ENCODE results near the gene ELOA. TPM values are rescaled to one million over a fixed set of nuclear protein-coding genes. Genes with fewer than 3 reads are reported as not detected.
"Not testable (repeated sequence)": the region's sequence is repeated elsewhere in the genome, so short reads cannot be mapped to it uniquely, and the experiment has no call there.

Gene ELOA
- total RNA-seq, 1 experiment from 2014 or later, result 65.9 TPM

GRCh38 chr1:23751815-23752200, 8.5 kb downstream of the ELOA start:
- no peak overlapping the region for H3K4me3 ChIP-seq
- H3K36me3 ChIP-seq, result peaks cover 68% of the 10 kb centered on the region
- no peak for DNase-seq
- no peaks in the 10 kb centered on the region; the same call in 1 of the 2 replicates for H3K4me1 ChIP-seq
- H3K27me3 ChIP-seq, result no peaks in the 10 kb centered on the region
- no peaks in the 10 kb centered on the region for H3K9me3 ChIP-seq (replicated peaks)
- no peak overlapping the region for H3K27ac ChIP-seq

DNA sequence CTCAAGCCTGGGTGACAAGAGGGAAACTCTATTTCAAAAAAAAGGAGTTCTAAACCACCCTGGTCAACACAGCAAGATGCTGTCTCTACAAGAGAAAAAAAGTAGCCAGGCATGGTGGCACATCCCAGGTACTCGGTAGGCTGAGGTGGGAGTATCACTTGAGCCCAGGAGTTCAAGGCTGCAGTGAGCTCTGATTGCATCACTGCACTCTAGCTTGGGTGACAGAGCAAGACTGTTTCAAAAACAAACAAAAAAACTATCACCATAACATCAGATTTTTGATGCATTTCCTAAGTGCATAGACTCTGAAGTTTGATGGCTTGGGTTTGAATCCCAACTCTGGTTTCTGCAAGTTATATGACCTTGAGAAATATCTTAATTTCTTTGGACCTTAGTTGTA, 9.6 kb downstream of the ELOA start:
- Histone ChIP-seq H3K4me3 (no peak overlapping the region), H3K36me3 (peaks cover 79% of the 10 kb centered on the region), H3K27ac (no peak overlapping the region), H3K9me3 (replicated peaks) (no peaks in the 10 kb centered on the region), H3K4me1 (no peaks in the 10 kb centered on the region; the same call in 1 of the 2 replicates), H3K27me3 (no peaks in the 10 kb centered on the region)
- no peak for DNase-seq

DNA sequence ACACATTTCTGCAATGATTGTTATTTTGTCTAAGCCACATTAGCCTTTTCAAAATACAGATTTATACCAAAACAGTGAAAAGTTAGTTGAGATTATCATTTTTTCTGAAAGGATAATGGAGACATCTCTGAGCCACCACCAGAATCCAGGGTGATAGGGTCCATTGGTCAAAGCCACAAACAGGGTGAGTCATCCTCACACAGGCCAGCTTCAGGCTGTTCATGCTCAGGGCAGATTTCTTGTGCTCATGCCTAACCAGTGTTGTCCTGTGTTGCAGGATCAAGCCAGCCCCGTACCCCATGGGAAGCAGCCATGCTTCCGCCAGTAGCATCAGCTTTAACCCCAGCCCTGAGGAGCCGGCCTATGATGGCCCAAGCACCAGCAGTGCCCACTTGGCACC, 13.4 kb downstream of the ELOA start:
- H3K4me3 ChIP-seq, result no peak overlapping the region
- H3K36me3 ChIP-seq, result peaks cover 93% of the 10 kb centered on the region
- H3K27ac ChIP-seq, result no peak overlapping the region
- H3K4me1 ChIP-seq, result no peaks in the 10 kb centered on the region
- H3K9me3 ChIP-seq (replicated peaks), result no peaks in the 10 kb centered on the region
- DNase-seq, result no peak
- H3K27me3 ChIP-seq, result no peaks in the 10 kb centered on the region

- Histone ChIP-seq H3K4me1 (no peaks in the 10 kb centered on the region), H3K36me3 (peaks cover 87% of the 10 kb centered on the region), H3K27ac (no peak overlapping the region), H3K9me3 (replicated peaks) (no peaks in the 10 kb centered on the region), H3K27me3 (no peaks in the 10 kb centered on the region), H3K4me3 (no peak overlapping the region)
- no peak for DNase-seq
Measured at GRCh38 chr1:23757812-23758211, 14.5 kb downstream of the ELOA start.

GRCh38 chr1:23759277-23759676, 16.0 kb downstream of the ELOA start:
- no peaks in the 10 kb centered on the region for H3K4me1 ChIP-seq
- no peaks in the 10 kb centered on the region for H3K27me3 ChIP-seq
- H3K36me3 ChIP-seq, result peaks cover 72% of the 10 kb centered on the region
- no peak for DNase-seq
- H3K9me3 ChIP-seq (replicated peaks), result no peaks in the 10 kb centered on the region
- no peak overlapping the region for H3K4me3 ChIP-seq
- H3K27ac ChIP-seq, result no peak overlapping the region

DNA sequence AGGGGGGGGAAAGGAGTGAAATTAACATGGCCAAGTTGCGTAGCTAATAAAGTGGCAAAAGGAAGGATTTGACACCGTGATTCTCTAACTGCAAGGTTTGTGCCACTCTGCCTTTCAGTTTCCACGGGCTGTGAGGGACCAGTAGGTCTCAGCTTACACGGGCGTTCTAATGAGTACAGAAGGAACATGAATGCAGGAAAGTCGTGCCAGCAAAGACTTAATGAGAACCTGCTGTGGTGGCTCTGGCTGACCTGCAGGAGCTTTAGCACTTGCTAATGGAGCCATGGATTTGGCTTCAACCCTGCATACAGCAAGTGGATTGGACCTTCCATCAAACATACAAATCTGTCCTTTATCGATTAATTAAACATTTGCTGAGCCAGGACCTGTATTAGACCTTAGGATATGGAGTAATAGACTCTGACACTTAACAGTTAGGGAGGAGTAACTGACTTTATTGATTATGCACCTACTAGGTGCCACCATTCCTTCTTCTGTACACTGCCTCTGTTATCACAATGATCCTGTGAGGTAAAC, 19.8 kb downstream of the ELOA start:
- Histone ChIP-seq H3K4me3 (no peak overlapping the region), H3K27me3 (no peaks in the 10 kb centered on the region), H3K9me3 (replicated peaks) (no peaks in the 10 kb centered on the region), H3K4me1 (no peaks in the 10 kb centered on the region), H3K27ac (no peak overlapping the region), H3K36me3 (peaks cover 45% of the 10 kb centered on the region)
- no peak for DNase-seq

DNA sequence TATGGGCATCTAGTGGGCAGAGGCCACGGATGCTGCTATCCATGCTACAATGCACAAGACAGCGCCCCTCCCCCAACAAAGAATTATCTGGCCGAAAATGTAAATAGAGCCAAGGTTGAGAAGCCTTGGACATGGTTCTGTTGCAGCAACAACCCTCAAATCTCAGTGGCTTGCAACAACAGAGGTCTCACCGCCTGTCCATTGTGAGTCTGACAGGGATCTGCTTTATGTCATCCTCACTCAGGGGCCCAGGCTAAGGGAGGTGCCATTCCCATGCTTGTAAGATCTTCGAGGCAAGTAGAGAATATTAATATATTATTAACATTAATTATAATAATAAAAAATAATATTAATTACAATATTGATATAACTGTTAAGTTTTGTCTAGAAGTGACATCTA, 25.5 kb downstream of the ELOA start:
- Histone ChIP-seq H3K9me3 (replicated peaks) (no peaks in the 10 kb centered on the region), H3K27me3 (no peaks in the 10 kb centered on the region), H3K36me3 (peaks cover 8% of the 10 kb centered on the region), H3K27ac (no peak overlapping the region), H3K4me1 (no peaks in the 10 kb centered on the region), H3K4me3 (no peak overlapping the region)
- no peak for DNase-seq

GRCh38 chr1:23772049-23772853, 29.0 kb downstream of the ELOA start:
- DNase-seq, result peak; percentile 86 to 93
- no peak overlapping the region for H3K27ac ChIP-seq
- H3K9me3 ChIP-seq (replicated peaks), result no peaks in the 10 kb centered on the region
- peaks cover under 1% of the 10 kb centered on the region; the same call in 1 of the 2 replicates for H3K4me1 ChIP-seq
- H3K4me3 ChIP-seq, result no peak overlapping the region
- H3K27me3 ChIP-seq, result no peaks in the 10 kb centered on the region
- H3K36me3 ChIP-seq, result peaks cover 8% of the 10 kb centered on the region

- no peak for DNase-seq
- Histone ChIP-seq H3K4me1 (peaks cover 5% of the 10 kb centered on the region; the same call in 1 of the 2 replicates), H3K36me3 (peaks cover 5% of the 10 kb centered on the region), H3K9me3 (replicated peaks) (no peaks in the 10 kb centered on the region), H3K27me3 (no peaks in the 10 kb centered on the region), H3K27ac (no peak overlapping the region), H3K4me3 (no peak overlapping the region)
Measured at GRCh38 chr1:23772854-23773242, 29.6 kb downstream of the ELOA start.

DNA sequence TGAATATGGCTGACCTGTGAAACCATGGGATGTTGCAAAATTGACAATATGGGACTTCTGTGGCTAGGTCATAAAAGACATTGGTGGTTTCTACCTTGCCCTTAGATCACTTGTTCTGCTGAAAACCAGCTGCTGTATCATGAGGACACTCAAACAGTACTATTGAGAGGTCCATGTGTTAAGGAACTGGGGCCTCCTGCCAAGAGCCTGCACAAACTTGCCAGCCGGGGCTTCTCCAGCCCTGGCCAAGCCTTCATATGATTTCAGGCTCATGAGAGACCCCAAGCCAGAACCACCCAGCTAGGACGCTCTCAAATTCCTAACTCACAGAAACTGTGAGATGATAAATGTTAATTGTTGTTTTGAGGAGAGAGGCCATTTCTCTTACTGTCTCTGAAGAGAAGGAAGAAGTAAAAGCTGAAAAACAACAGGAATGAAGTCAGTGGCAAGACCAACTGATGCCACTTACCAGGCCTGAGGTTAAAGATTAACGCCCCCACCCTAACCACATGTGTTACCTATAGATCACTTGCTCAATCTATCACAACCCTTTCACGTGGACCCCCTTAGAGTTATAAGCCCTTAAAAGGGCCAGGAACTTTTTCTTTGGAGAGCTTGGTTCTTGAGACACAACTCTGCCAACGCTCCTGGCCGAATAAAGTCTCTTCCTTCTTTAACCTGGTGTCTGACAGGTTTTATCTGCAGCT, 31.1 kb downstream of the ELOA start:
- no peaks in the 10 kb centered on the region for H3K36me3 ChIP-seq
- H3K27ac ChIP-seq, result no peak overlapping the region
- H3K9me3 ChIP-seq (replicated peaks), result no peaks in the 10 kb centered on the region
- peaks cover 8% of the 10 kb centered on the region for H3K4me1 ChIP-seq
- no peak overlapping the region for H3K4me3 ChIP-seq
- no peaks in the 10 kb centered on the region for H3K27me3 ChIP-seq
- DNase-seq, result no peak

- no peak overlapping the region for H3K27ac ChIP-seq
- H3K4me1 ChIP-seq, result peaks cover 19% of the 10 kb centered on the region
- no peak for DNase-seq
- no peaks in the 10 kb centered on the region for H3K27me3 ChIP-seq
- no peak overlapping the region for H3K4me3 ChIP-seq
- peaks cover 7% of the 10 kb centered on the region for H3K36me3 ChIP-seq
- no peaks in the 10 kb centered on the region for H3K9me3 ChIP-seq (replicated peaks)
Measured at GRCh38 chr1:23776217-23776616, 32.9 kb downstream of the ELOA start.

DNA sequence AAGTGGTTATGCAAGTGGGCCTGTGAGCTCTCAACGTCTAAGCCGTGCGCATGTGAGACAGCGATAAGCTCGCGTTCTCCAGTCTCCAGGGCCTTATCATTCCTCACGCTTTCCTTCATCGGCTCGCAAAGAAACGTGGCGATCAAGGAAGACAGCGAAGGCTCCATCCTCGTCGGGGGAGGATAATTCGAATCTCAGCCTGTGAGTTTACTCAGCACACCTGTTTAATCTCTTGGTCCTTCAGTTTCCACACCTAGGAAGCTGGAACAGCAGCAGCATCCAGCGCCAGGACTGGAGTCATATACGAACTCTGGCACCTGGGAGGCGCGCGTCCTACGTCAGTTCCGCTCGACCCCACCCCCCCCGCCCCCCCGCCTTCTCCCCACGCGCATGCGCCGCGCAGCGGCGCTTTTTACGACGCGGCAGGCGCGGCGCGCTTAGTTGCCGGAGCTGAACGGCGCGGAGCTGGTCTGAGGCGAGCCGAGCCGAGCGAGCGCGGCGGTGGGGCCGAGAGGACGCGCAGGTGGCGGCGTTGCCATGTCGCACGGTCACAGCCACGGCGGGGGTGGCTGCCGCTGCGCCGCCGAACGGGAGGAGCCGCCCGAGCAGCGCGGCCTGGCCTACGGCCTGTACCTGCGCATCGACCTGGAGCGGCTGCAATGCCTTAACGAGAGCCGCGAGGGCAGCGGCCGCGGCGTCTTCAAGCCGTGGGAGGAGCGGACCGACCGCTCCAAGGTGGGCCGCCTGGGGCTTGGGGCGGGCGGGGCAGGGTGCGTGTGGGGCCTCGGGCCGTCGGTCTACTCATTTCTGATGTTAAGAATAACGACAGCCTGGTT, 34.9 kb downstream of the ELOA start, which contains the start of gene PITHD1:
Gene PITHD1, plus strand, starts transcription at position 440 of the 836 bp plus-strand sequence. Its CDS starts 98 bp downstream, at position 538.
- peaks cover 19% of the 10 kb centered on the region for H3K4me1 ChIP-seq
- H3K27me3 ChIP-seq, result no peaks in the 10 kb centered on the region
- H3K36me3 ChIP-seq, result peaks cover 15% of the 10 kb centered on the region
- peak; percentile 76 to 89 for DNase-seq
- H3K9me3 ChIP-seq (replicated peaks), result no peaks in the 10 kb centered on the region
- peak within 1 kb of the TSS; percentile 100 for H3K4me3 ChIP-seq
- H3K27ac ChIP-seq, result peak within 1 kb of the TSS; percentile 46

GRCh38 chr1:23779826-23780371, 36.6 kb downstream of the ELOA start:
- no peak overlapping the region for H3K27ac ChIP-seq

GRCh38 chr1:23783141-23783540, 39.9 kb downstream of the ELOA start:
- not testable (repeated sequence) for H3K27ac ChIP-seq; DNase-seq; H3K27me3 ChIP-seq; H3K9me3 ChIP-seq (replicated peaks); H3K4me3 ChIP-seq
- Histone ChIP-seq H3K4me1 (peaks cover 14% of the 10 kb centered on the region), H3K36me3 (peaks cover 46% of the 10 kb centered on the region)

More at GRCh38 chr1:23779826-23780371, 36.6 kb downstream of the ELOA start:
- Histone ChIP-seq H3K4me1 (peaks cover 19% of the 10 kb centered on the region), H3K36me3 (peaks cover 27% of the 10 kb centered on the region), H3K4me3 (no peak overlapping the region), H3K9me3 (replicated peaks) (0 out of 2 replicates have a peak, but pooled peaks cover 3% of the 10 kb centered on the region), H3K27me3 (no peaks in the 10 kb centered on the region)
- no peak for DNase-seq

All from SJCRH30 (cell line).